ENCODE measurements around the gene RNF31.

The RNF31 gene

GRCh38 chr14:24146453-24146977 is 783 bp upstream of the RNF31 start, which contains the start of gene PSME2:
TSS of gene PSME2 (minus strand) at chr14:24146610. CDS start at chr14:24146581, 29 bp downstream.
- H3K4me3 ChIP-seq (replicated peaks; ENCODE audit: low read depth, low read length), result peak within 1 kb of the TSS; percentile 90
- TF ChIP-seq CTCF (IDR thresholded peaks at IDR 0.05; ENCODE audit: low read length, missing control alignments), result no peak
- peak; percentile 98 for DNase-seq (ENCODE audit: low read depth)

- peak overlapping the region; percentile 90 for H3K4me3 ChIP-seq (replicated peaks; ENCODE audit: low read depth, low read length)
- DNase-seq (ENCODE audit: low read depth), result no peak
- TF ChIP-seq CTCF (IDR thresholded peaks at IDR 0.05; ENCODE audit: low read length, missing control alignments), result no peak
Measured at GRCh38 chr14:24147761-24148428, 597 bp downstream of the RNF31 start.

GRCh38 chr14:24149302-24149969 is 2.1 kb downstream of the RNF31 start:
- no peak for DNase-seq (ENCODE audit: low read depth)
- no peak overlapping the region for H3K4me3 ChIP-seq (replicated peaks; ENCODE audit: low read depth, low read length)

GRCh38 chr14:24150061-24150460 is 2.8 kb downstream of the RNF31 start:
- no peak for TF ChIP-seq CTCF (IDR thresholded peaks at IDR 0.05; ENCODE audit: low read length, missing control alignments)
- no peak overlapping the region for H3K4me3 ChIP-seq (replicated peaks; ENCODE audit: low read depth, low read length)
- DNase-seq (ENCODE audit: low read depth), result no peak

More at GRCh38 chr14:24149302-24149969, 2.1 kb downstream of the RNF31 start:
- TF ChIP-seq CTCF (IDR thresholded peaks at IDR 0.05; ENCODE audit: low read length, missing control alignments), result no peak

GRCh38 chr14:24150567-24150966 is 3.3 kb downstream of the RNF31 start:
- DNase-seq (ENCODE audit: low read depth), result no peak
- H3K4me3 ChIP-seq (replicated peaks; ENCODE audit: low read depth, low read length), result no peak overlapping the region
- TF ChIP-seq CTCF (IDR thresholded peaks at IDR 0.05; ENCODE audit: low read length, missing control alignments), result no peak

GRCh38 chr14:24150993-24151392 is 3.7 kb downstream of the RNF31 start:
- no peak for TF ChIP-seq CTCF (IDR thresholded peaks at IDR 0.05; ENCODE audit: low read length, missing control alignments)
- no peak for DNase-seq (ENCODE audit: low read depth)
- no peak overlapping the region for H3K4me3 ChIP-seq (replicated peaks; ENCODE audit: low read depth, low read length)
